NAMALWA (cell line): ENCODE data around the gene DOK1.

Source experiments
- DNase-seq: peaks from one replicate; pipeline ENCODE4 v3.0.0-alpha.2; 2015; ENCODE audit warnings: low spot score

Gene DOK1

DNA sequence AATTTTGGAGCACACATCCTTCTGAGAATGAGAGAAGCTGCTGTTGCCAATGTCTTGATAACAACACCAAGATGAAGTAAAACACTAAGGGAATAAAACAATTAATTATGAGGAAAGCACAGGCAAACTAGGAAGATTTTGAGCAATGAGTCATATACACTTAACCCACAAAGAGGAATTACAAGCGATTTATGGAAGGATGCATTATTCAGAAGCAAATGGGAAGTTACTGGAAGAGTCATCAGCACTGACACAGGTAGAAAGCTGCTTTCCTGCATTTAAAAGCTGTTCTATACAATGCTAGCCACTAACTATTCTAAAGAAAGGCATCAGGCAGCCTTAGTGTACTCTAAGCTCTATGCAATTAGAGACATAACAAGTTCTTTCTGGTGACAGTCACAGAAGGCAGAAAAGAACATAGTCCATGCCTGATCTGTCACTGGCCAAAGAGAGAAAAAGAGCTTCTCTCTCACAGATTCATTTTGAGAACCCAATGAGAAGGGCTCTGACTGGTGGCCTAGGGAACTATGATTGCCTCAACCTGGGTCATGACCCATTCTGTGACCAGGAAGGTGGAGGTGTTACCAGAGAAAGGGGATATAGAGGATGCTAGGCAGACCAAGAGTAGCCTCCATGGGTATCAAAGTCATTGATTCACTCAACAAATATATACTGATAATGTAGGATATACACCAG, 48.2 kb downstream of the DOK1 start:
- DNase-seq = no peak

DNA sequence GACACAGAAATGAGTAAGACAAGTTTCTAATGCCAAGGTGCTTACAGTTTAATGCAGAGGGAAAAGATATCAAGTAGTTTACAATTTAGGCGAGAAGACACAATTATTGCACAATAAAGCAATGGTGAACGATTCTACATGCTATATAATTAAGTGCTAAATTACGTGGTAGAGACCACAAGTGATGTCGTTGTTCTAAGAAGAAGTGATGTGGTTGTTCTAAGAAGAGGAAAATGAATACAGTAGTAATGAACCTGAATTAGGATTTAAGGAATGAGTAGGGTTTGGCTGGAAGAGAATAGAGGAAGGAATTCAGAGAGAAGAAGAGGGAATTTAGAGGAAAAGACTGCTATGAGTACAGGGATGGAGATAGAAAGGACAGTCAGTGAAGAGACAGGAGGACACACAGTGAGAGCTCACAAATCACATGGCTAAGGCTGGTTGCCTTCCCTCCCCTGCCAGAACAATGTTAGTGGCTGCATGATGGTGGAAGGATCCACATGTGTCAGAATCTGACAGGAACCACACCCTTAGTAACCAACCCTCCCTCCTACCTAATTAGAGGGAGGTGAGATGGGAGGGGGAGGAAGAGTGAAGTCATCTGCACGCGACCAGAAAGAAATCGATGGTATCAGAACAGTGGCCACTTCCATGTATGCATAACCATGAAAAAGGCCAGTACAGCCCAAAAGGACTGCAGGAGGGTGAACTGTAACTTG, 48.9 kb downstream of the DOK1 start:
- DNase-seq = no peak

DNA sequence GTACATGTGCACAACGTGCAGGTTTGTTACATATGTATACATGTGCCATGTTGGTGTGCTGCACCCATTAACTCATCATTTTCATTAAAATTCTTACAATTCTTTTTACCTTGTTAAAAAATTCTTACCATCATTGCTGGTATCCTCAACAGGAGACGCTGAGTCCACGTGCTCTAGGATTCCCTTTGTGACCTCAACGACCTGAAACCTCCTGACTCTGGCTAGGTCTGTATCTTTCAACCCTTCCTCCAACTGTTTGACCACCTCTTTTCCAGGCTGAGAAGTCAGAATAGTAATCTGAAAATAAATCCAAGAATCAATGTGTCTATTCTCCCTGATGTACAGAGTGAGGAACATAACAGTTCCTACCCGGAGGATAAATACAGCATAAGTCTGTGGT, 52.4 kb downstream of the DOK1 start:
- DNase-seq = no peak
